ENCODE results near the gene ZC3H12C.
"Not testable (repeated sequence)": the region's sequence is repeated elsewhere in the genome, so short reads cannot be mapped to it uniquely, and the experiment has no call there.

Gene ZC3H12C

DNA sequence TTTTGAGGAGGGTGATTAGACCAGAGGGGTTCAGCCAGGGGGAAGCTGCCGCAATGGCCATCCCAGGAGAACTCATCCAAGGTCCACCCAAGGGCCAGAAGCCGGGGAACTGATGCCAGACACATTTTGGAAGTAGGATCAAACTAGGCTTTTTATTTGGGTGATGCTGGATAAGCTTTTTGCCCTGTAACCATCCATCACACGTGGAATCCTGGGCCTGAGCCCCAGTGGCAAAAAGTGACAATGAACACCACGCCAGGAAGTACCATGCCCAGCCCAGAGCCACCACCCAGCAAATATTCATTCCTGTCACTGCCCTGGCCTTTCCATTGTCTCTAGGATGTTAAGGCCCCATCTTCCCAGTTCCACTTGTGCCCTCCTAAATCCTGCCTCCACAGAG, 85.9 kb downstream of the ZC3H12C start:
- DNase-seq (ENCODE audit: low read depth in 2 of 2) = no peak

DNA sequence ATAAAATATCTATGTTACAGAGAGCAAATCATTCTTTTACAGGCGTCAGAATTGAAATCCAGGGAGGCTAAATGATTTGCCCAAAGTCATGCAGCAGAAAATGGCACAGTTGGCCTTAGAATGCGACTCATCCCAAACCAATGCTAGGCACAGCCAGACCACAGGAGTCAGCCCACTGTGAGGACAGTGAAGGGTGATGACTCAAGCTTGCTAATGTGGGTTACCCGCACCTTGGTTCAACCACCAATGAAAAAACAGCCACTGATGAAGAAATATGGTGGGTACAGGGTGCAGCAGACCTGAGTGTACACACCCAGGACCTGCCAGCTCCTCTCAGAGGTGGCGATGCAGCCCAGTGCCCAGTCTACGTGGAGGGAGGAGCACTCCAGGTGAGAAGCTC, 89.7 kb downstream of the ZC3H12C start:
- no peak for DNase-seq (ENCODE audit: low read depth in 2 of 2)

DNA sequence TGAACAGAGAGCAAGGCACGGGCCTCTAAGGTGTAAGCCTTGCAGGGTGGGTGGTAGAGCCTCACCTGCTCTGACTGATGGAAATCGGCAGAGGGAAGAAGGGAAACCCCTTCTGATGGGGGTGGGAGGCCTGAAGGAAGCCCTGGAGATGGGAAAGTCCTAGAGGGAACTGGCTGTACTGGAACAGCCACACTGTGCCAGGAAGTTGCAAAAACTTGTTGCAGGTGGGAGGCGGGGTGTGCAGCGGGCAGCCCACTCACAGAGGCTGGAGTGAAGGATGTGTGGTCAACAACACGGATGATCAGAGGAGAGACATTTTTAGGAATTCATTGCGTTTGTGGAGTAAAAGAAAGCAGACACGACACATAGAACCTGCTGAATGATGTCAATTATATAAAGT, 91.3 kb downstream of the ZC3H12C start:
- DNase-seq (ENCODE audit: low read depth in 2 of 2) = no peak

DNA sequence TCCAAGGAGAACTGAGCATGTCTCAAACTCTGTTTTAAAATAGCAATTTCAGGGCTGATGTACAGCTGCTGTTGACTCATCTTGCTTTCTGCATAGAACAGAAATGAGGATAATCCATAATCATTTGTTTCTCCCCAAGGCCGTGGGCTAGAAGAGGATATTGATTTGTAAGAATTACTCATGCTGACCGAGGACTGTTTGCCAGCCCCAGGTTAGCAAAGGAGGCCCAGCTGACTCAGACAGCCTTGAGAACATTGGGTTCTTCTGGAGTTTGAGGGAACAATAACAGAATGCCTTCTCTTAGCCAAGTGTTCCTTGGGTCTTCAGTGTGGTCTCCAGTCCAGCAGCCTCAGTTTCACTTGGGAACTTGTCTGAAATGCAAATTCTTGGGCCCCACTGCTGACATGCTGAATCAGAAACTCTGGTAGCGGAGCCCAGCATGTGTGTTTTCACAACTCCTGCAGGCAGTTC, 92.0 kb downstream of the ZC3H12C start:
- DNase-seq (ENCODE audit: low read depth in 2 of 2) = no peak

DNA sequence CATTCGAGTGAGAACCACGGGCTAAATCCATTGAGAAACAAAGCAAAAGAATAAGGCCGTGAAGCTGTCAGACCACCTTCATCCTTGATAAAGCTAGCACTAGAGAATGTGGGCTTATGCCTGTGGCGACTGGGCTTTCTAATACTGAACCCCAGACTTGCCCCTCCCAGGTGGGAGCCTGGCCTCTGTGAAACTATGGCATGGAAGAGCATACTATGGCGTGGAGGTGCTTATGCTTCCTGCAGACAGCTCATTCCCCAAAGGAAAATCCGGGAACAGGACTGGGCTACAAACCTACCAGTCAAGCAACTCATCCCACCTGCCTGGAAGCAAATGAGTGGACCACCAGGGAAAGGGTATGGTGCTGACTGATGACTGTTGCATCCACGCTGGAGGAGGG, 92.4 kb downstream of the ZC3H12C start:
- DNase-seq (ENCODE audit: low read depth in 2 of 2) = no peak

DNA sequence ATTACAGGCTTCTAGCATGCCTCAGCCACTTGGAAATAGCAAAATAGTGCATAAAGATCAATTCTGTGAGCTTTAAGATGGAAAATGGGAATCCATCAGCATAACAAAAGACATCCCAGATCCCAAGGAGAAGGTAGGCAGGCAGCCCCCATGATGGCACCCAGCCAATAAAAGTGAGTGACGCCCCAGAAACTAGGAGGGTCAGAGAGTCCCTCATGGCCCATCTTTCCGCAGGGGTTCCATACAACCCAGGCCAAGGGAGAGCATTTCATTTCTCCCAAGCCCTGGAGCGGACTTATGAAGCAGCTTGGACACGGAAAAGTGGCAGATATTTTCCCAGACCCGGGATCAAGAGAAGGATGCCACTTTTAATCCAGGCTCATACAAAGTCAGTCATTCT, 93.3 kb downstream of the ZC3H12C start:
- no peak for DNase-seq (ENCODE audit: low read depth in 2 of 2)

DNA sequence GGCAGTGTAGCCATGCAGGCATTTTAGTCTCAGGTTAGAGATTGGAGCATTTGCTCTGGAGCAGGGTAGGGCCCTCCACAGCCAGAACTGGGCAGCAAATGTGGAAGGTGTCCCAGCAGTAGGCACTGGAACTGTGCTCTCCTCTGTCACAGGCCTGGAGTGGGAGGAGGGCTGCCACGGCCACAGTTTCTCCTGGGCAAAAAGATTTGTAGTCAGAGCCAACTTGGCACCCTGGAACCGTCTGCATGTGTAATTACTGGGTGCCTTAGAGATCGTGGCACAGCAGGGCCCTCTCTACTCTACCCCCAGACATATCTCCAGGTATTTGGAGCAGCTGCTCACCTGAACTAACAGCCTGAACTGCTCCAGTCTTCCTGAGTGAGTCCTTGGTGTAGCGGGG, 93.7 kb downstream of the ZC3H12C start:
- no peak for DNase-seq (ENCODE audit: low read depth in 2 of 2)

DNA sequence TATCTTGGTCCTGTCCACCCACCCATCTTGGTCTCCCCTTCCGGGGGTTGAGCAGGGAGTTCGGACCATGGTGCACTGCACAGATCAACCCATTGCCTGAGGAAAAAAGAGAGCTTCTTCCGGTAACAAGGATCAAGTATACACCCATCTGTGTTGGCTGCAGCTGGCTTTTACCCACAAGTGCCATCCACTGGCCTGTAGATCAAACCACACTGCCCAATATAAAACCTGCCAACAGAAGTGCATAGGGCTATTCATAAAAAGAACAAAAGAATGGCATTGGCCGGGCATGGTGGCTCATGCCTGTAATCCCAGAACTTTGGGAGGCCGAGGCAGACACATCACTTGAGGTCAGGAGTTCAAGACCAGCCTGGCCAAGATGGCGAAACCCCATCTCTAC, 94.5 kb downstream of the ZC3H12C start:
- no peak for DNase-seq (ENCODE audit: low read depth in 2 of 2)

DNA sequence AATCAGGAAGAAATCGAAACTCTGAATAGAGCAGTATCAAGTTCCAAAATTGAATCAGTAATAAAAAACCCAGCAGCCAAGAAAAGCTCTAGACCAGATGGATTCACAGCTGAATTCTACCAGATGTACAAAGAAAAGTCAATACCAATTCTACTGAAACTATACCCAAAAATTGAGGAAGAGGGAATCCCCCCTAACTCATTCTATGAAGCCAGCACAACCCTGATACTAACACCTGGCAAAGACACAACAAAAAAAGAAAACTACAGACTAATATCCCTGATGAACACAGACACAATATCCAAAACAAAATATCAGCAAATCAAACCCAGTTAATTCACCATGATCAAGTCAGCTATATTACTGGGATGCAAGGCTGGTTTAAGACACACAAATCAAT, 97.7 kb downstream of the ZC3H12C start:
- DNase-seq (ENCODE audit: low read depth in 2 of 2) = no peak

DNA sequence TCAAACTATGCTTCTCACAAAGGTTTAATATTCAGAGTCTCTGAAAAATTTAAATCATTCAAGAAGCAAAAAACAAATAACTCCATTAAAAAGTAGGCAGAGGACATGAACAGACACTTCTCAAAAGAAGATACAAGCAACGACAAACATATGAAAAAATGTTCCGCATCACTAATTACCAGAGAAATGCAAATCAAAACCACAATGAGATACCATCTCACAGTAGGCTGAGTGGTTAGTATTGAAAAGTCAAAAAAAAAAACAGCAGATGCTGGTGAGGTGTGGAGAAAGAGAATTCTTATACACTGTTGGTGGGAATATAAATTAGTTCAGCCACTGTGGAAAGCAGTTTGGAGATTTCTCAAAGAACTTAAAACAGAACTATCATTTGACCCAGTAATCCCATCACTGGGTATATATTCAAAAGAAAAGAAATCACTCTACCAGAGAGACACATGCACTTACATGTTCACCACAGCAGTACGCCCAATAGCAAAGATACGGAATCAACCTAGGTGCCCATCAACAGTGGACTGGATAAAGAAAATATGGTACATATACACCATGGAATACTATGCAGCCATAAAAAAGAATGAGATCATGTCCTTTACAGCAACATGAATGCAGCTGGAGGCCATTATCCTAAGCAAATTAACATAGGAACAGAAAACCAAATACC, 99.6 kb downstream of the ZC3H12C start:
- DNase-seq (ENCODE audit: low read depth in 2 of 2) = not testable (repeated sequence)

DNA sequence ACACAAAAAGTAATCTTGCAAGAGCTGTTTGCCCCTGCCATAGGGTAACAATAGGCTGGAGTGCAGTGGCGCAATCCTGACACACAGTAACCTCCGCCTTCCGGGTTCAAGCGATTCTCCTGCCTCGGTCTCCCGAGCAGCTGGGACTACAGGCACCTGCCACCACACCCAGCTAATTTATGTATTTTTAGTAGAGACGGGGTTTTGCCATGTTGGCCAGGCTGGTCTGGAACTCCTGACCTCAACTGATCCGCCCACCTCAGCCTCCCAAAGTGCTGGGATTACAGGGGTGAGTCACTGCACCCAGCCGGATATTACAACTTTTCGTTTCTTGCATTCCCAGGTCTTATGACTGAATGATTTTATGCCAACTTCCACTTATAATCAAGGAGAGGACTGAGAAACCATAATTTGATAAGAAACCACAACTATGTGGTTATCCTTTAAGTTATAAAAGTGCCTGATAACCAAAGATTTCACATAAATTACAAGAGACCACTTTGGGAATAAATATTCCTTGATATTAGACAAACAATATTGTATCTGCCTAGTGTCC, 101.1 kb downstream of the ZC3H12C start:
- not testable (repeated sequence) for DNase-seq (ENCODE audit: low read depth in 2 of 2)

DNA sequence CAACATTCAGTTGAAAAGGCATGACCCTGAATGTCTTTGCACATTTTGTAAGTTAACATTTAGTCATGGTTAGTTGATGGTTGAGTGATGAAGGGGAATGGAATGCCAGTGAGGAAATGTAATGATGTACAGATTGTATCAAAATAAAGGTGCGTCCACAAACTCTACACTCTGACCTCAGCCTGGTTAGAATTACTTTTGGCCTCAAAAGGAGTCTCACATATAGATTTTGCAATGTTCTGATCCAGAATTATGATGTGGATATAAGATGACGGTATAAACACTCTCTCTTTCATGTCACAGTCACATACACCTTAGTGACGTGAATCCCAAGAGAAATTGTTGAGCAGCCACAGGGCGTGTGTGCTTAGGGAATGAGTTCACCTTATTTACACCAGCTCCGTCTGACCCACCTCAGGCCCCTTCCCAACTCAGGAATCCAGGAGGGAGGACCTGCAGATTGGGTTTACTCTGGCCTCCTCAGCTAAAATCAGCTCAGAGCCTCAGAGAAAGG, 103.1 kb downstream of the ZC3H12C start:
- DNase-seq (ENCODE audit: low read depth in 2 of 2) = no peak

DNA sequence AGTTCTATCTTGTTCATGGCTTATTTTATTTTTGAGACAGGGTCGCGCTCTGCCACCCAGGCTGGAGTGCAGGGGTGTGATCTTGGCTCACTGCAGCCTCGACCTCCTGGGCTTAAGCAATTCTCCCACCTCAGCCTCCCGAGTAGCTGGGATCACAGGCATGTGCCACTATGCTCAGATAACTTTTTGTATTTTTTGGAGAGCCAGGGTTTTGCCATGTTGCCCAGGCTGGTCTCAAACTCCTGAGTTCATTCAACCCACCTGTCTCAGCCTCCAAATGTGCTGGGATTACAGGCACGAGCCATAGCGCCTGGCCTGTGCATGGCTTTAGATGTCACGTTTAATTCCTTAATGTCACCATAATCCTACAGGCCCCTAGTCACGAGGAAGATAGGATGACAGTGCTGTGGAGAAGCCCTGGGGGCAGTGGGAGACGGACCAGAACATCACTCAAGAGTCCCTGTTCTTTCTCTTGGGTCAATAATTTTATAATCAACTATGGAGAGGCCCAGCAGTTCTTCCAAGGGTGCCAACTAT, 103.8 kb downstream of the ZC3H12C start:
- DNase-seq (ENCODE audit: low read depth in 2 of 2) = no peak

DNA sequence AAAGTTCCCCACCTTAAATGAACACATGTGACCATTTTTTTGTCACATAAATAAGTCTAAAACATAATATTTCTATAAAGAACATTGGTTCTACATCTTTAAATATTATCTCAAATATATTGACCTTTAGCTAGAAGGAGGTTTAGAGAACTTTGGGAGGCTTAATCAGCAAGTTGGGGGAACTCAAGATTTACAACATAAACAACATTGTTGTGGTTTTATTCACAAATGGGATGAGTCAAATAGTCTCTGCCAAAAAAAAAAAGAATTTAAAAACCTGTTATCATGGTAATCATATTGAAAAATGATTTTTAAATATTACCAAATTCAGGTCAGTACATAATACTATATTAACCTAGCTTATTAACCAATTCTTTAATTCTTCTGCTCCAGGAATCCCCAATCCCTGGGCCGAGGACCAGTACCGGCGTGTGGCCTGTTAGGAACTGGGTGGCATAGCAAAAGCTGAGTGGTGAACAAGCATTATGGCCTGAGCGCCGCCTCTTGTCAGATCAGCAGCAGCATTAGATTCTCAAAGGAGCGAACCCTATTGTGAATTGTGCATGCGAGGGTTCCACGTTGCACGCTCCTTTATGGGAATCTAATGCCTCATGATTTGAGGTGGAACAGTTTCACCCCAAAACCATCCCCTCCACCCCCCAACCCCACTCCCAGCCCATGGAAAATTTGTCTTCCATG, 105.0 kb downstream of the ZC3H12C start:
- DNase-seq (ENCODE audit: low read depth in 2 of 2) = no peak

DNA sequence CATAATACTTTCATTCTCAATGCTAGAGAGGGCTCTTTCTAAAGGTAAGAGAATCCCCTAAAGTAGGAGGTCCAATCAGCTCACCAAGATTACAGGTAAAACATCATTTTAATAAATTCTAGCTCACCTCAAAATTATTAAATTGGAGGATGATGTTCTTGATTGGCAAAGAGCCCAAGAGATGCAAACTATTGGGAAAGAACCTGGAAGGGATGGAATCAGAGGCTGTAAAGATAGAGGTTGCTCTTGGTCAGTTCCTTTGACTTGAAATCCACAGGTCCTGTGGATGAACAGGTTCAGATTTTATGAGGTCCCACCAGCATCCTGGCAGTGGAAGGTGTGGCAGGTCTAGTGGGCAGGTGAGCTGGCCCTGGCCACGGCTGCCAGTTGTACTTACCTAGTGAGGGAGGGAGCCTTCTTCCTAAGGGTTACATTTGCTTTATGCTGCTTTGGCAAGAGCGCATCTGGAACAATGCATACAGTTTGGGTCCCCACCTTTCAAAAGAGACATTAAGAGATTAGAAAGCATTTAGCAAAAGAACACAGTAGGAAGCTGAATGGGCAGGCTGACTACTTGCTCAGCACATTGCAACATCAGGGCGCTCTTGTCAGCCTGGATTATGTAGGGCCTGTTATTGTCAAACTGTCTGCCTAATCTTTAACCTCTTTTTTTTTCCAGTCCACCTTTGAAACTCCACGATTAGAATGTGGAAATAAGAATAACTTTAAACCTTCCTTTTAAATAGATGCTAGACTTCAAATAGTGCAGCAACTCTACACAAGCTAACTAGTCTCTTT, 106.2 kb downstream of the ZC3H12C start:
- DNase-seq (ENCODE audit: low read depth in 2 of 2) = no peak

DNA sequence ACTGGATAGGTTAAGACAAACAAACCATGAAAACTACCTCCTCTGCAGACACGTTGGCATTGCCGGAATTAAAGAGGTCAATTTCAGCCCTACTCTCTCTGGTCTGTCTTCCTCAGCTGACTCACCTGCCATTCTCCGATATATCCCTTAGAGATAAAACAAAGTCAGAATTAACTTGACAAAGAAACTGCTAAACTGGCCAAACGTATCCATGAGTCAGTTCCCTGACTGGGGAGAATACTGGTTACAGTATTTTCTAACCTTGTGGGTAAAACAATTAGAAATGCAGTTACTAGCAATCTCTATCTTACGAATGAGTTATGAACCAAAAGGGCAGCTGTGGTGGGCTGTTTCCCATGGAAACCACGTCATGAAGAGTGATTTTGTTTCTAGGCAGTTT, 107.0 kb downstream of the ZC3H12C start:
- DNase-seq (ENCODE audit: low read depth in 2 of 2) = no peak

DNA sequence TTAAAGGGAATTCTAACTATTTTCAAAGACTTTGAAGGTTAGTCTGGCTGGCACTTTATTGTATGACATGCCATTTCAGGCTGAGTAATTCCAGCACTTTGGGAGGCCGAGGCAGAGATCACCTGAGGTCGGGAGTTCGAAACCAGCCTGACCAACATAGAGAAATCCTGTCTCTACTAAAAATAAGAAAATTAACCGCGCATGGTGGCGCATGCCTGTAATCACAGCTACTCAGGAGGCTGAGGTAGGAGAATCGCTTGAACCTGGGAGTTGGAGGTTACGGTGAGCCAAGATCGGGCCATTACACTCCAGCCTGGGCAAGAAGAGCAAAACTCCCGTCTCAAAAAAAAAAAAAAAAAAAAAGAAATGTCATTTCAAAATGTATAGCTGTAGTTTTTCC, 107.6 kb downstream of the ZC3H12C start:
- no peak for DNase-seq (ENCODE audit: low read depth in 2 of 2)

DNA sequence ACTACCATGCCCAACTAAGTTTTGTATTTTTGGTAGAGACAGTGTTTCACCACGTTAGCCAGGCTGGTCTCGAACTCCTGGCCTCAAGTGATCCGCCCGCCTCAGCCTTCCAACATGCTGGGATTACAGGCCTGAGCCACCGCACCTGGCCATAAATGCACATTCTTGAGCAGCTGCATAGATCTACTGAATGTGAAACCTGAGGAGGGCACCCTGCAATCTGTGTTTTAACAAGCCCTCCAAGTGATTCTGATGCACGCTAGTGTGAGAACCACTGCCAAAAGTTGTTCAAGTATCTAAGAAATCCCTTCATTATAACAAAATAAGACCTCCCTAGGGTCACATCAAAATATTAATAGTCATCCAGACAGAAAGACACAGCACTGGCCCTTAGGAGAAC, 113.9 kb downstream of the ZC3H12C start:
- DNase-seq (ENCODE audit: low read depth in 2 of 2) = no peak

DNA sequence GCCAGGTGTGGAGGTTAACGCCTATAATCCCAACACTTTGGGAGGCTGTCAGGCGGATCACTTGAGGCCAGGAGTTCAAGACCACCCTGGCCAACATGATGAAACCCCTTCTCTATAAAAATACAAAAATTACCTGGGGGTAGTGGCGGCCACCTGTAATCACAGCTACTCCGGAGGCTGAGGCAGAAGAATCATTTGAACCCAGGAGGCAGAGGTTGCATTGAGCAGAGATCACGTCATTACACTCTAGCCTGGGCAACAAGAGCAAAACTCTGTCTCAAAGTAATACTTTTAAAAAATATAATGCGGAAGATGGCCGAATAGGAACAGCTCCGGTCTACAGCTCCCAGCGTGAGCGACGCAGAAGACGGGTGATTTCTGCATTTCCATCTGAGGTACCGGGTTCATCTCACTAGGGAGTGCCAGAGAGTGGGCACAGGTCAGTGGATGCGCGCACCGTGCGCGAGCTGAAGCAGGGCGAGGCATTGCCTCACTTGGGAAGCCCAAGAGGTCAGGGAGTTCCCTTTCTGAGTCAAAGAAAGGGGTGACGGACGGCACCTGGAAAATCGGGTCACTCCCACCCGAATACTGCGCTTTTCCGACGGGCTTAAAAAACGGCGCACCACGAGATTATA, 115.6 kb downstream of the ZC3H12C start:
- DNase-seq (ENCODE audit: low read depth in 2 of 2) = not testable (repeated sequence)

DNA sequence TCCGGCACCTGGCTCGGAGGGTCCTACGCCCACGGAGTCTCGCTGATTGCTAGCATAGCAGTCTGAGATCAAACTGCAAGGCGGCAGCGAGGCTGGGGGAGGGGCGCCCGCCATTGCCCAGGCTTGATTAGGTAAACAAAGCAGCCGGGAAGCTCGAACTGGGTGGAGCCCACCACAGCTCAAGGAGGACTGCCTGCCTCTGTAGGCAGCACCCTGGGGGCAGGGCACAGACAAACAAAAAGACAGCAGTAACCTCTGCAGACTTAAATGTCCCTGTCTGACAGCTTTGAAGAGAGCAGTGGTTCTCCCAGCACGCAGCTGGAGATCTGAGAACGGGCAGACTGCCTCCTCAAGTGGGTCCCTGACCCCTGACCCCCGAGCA, 116.1 kb downstream of the ZC3H12C start:
- not testable (repeated sequence) for DNase-seq (ENCODE audit: low read depth in 2 of 2)

DNA sequence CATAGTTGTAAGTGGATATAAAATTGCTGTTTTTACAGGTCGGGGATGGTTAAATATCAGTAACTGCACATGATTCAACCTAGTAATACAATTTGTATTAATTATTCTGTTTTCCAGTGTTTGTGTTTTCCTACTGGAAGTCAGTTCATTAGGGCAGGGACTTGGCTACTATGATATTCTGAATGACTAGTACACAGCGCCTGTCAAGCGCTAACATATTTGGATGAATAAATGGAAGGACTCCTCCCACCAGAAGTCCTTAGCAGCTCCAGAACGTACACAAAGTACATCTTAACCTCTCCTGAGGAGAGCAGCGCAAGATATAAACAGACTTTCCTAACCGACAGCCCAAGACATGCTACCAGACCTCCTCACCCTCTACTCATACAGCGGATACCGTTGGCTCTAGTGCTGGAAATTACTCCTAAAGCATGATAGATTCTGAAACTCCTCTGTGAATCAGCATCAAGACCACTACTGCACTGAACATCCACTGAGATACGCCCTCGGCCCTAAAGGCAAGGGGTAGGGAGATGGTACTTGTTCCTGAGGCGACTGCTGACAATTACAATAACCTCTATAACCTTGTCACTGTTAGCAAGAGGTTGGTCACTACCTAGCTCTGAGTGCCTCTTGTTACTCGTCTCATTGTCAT, 124.2 kb downstream of the ZC3H12C start:
- no peak for DNase-seq (ENCODE audit: low read depth in 2 of 2)
